Gastrocnemius medialis (tissue), 4 donors: ENCODE data around the gene MT1B.

Experiments used
- POLR2A ChIP-seq, 2 donors: fragments of 450-650 bp; IDR thresholded peaks; one replicate each; pipeline ENCODE4 v1.6.1; 2017; ENCODE audit warnings: antibody characterized with exemption in 2 of 2, mild to moderate bottlenecking in 2 of 2, moderate library complexity in 2 of 2
- TF ChIP-seq, protein P1 (sequence below), 5 experiments: fragments of 450-650 bp in 3 of 5; fragments of 200-600 bp in 2 of 5; sonication (generic) in 2 of 5; IDR thresholded peaks in 4 of 5; conservative IDR thresholded peaks in 1 of 5; 1 replicate in 4 of 5; 2 replicates in 1 of 5; pipeline ENCODE4 v1.5.1; 2016 to 2019; ENCODE audit warnings: antibody characterized with exemption in 5 of 5, mild to moderate bottlenecking in 3 of 5, moderate library complexity in 3 of 5

DNA sequence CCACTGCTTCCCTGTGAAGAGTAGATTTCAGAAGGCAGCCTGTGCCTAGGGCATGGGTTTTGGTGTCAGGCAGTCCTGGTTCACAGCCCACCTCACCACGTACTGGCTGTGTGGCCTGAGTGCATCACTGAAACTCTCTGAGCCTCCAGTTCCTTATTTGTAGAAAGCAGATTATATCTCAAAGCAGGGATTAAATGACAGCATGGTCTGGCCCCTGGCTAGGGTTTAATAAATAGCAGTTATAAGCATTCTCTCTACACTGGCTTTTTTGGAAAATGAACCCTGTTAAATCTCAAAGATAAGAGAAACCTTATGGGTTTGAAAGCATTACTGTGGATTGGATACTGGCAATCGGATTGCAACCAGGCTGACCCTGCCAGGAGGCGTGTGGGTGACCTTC, 22.2 kb upstream of the MT1B start:
- TF ChIP-seq POLR2A (IDR thresholded peaks at IDR 0.05) = no peak
- TF ChIP-seq, protein P1, sequence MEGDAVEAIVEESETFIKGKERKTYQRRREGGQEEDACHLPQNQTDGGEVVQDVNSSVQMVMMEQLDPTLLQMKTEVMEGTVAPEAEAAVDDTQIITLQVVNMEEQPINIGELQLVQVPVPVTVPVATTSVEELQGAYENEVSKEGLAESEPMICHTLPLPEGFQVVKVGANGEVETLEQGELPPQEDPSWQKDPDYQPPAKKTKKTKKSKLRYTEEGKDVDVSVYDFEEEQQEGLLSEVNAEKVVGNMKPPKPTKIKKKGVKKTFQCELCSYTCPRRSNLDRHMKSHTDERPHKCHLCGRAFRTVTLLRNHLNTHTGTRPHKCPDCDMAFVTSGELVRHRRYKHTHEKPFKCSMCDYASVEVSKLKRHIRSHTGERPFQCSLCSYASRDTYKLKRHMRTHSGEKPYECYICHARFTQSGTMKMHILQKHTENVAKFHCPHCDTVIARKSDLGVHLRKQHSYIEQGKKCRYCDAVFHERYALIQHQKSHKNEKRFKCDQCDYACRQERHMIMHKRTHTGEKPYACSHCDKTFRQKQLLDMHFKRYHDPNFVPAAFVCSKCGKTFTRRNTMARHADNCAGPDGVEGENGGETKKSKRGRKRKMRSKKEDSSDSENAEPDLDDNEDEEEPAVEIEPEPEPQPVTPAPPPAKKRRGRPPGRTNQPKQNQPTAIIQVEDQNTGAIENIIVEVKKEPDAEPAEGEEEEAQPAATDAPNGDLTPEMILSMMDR (IDR thresholded peaks at IDR 0.05 in 4 of 5, conservative IDR thresholded peaks at IDR 0.05 in 1 of 5) = no peak
